Choroid plexus epithelial cell (primary cell): ENCODE data around the gene IL15RA.

Source experiments
- DNase-seq: peaks from one replicate; pipeline ENCODE4 v3.0.0-alpha.2; 2010; ENCODE audit warnings: low read depth
- H3K4me3 ChIP-seq: 2 replicates; pipeline ENCODE4 v1.5.1; 2011; ENCODE audit warnings: low read depth, mild to moderate bottlenecking, control low read depth, low read length, moderate library complexity
- TF ChIP-seq, protein P1 (sequence below): conservative IDR thresholded peaks from 2 replicates; pipeline ENCODE4 v1.5.1; 2011; ENCODE audit warnings: low read depth, mild to moderate bottlenecking, control low read depth, inconsistent platforms, low read length, moderate library complexity

IL15RA gene

DNA sequence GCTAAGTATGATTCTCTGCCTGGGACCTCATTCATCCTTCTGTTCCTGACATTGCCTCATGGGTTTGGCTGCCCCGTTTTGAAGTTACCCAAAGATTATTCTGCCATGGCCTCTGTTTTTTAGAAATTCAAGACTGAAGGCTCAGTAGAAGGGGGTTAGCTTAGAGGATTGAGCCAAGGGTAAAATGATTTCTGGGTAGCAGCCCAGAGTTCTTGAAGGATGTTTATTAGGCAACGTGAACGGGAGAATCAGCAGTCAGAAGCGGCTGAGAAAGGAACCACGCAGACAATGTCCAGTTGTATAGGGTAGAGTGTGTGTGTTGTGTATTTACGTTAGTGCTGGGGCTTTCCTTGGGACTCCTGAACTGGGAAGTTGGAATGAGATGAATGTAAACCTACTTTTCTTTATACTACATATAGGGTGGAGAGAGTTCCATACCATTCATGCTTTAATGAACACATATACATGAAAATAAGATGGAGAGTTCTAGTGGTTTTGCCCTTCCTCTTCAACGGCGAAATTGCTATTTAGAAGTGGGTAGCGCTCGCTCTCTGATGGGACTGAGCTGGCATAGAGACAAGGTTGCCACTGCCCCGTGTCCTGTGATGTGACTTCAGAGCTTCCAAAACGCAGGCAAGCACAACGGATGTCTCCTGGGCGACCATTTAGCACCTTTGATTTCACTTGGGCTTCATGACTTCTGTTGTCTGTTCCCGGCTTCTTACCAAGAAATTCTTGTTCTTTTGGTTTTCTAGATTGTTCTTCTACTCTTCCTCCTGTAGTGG, 35.0 kb upstream of the IL15RA start:
- no peak overlapping the region for H3K4me3 ChIP-seq
- no peak for DNase-seq
- TF ChIP-seq, protein P1, sequence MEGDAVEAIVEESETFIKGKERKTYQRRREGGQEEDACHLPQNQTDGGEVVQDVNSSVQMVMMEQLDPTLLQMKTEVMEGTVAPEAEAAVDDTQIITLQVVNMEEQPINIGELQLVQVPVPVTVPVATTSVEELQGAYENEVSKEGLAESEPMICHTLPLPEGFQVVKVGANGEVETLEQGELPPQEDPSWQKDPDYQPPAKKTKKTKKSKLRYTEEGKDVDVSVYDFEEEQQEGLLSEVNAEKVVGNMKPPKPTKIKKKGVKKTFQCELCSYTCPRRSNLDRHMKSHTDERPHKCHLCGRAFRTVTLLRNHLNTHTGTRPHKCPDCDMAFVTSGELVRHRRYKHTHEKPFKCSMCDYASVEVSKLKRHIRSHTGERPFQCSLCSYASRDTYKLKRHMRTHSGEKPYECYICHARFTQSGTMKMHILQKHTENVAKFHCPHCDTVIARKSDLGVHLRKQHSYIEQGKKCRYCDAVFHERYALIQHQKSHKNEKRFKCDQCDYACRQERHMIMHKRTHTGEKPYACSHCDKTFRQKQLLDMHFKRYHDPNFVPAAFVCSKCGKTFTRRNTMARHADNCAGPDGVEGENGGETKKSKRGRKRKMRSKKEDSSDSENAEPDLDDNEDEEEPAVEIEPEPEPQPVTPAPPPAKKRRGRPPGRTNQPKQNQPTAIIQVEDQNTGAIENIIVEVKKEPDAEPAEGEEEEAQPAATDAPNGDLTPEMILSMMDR: no peak

DNA sequence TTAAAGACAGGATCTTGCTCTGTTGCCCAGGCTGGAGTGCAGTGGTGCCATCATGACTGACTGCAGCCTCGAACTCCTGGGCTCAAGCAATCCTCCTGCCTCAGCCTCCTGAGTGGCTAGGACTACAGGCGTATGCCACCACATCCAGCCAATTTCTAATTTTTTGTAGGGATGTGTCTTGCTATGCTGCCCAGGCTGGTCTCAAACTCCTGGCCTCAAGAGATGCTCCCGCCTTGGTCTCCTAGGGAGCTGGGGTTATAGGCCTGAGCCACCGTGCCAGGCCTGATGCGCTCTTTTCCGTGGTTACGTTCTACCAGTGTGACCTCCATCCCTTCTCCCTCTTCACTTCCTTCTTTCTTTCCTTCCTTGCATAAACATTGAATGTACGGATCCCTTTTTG, 34.2 kb upstream of the IL15RA start:
- no peak overlapping the region for H3K4me3 ChIP-seq
- TF ChIP-seq, protein P1: no peak
- DNase-seq: no peak

DNA sequence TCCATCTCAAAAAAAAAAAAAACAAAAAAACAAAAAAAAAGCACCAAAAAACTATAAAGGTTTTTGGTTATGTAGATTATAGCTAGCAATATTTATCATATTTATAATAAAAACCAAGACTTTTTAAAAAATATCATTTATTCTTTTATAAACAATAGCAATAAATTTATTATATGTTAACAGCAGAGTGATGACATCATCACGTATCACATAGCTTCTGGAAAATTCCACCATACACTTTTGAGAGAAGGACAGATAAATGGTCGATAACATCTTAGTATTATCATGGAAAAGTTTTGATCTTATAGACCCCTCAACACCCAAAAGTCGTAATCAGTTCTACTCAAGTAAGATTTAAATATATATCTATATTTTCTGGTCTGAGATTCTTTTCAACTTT, 33.2 kb upstream of the IL15RA start:
- no peak for DNase-seq
- TF ChIP-seq, protein P1: no peak
- no peak overlapping the region for H3K4me3 ChIP-seq

DNA sequence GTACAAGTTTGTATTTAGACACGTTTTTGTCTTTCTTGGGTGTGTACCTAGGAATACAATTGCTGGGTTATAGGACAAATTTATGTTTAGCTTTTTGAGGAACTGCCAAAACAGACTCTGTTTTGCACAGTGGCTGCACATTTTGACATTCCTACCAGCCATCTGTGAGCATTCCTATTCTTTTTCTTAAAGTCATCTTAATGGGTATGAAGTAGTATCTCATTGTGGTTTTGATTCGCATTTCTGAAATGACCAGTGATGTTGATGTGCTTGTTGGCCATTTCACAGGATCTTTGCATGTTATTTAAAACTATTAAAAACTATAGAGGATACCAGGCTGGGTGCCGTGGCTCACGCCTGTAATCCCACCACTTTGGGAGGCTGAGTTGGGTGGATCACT, 32.6 kb upstream of the IL15RA start:
- DNase-seq: peak; percentile 21
- H3K4me3 ChIP-seq: no peak overlapping the region
- TF ChIP-seq, protein P1: no peak

GRCh38 chr10:6009150-6009549, 31.8 kb upstream of the IL15RA start:
- TF ChIP-seq, protein P1: no peak
- H3K4me3 ChIP-seq: no peak overlapping the region
- peak; percentile 83 for DNase-seq

DNA sequence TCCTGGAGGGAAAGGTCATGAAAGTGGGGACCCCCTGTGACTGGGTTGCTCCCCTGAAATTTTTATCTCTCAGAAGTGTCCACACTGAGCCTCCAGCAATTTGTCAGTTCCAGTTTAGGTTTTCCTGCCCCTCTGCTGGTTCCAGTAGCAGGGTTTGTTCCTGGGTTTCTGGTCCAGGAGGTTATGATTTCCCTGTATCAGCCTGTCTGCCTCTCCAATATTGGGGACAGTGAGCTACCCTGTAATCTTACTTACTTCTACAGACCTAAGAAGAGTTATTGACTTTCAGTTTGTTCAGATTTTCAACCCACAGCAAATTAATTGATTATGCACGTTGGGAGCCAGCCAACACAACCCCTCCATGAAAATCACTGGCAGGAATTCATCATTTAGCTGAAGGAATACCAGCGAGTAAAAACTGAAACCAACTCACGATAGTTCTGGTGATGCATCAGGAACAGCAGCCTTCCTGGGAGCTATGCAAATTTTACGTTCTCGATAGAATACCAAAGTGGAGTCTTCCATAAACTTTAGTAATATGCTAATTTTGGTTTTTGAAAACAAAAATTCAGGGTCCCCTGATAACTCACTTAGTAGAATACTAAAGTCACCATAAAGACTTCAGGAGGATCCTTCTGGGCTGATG, 31.3 kb upstream of the IL15RA start:
- no peak overlapping the region for H3K4me3 ChIP-seq
- DNase-seq: no peak
- TF ChIP-seq, protein P1: no peak

DNA sequence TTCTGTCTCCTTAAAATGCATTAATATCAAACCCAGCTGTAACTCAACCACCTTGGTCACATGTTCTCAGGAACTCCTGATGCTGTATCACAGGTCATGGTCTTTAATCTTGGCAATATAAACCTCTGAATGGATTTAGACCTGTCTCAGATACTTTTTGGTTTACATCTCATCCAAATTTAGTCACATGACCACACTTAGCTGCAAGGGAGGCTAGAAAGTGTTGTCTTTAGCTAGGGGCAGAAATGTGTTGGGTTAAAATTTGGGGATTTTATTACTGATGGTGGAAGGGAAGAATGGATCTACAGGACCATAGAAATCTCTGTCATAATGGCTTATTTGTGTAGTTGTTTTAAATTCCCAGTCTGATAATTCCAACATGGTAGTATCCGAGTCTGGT, 29.6 kb upstream of the IL15RA start:
- H3K4me3 ChIP-seq: no peak overlapping the region
- TF ChIP-seq, protein P1: no peak
- DNase-seq: no peak
